Glomerular visceral epithelial cell (primary cell): Measurements from ENCODE around the gene UBE2R2.
A peak's percentile ranks its signal among the peaks of the same experiment; 100 is the strongest.

Experiments used
- DNase-seq: peaks from one replicate; pipeline ENCODE4 v3.0.0-alpha.2; 2016; ENCODE audit errors: extremely low spot score

UBE2R2 gene

DNA sequence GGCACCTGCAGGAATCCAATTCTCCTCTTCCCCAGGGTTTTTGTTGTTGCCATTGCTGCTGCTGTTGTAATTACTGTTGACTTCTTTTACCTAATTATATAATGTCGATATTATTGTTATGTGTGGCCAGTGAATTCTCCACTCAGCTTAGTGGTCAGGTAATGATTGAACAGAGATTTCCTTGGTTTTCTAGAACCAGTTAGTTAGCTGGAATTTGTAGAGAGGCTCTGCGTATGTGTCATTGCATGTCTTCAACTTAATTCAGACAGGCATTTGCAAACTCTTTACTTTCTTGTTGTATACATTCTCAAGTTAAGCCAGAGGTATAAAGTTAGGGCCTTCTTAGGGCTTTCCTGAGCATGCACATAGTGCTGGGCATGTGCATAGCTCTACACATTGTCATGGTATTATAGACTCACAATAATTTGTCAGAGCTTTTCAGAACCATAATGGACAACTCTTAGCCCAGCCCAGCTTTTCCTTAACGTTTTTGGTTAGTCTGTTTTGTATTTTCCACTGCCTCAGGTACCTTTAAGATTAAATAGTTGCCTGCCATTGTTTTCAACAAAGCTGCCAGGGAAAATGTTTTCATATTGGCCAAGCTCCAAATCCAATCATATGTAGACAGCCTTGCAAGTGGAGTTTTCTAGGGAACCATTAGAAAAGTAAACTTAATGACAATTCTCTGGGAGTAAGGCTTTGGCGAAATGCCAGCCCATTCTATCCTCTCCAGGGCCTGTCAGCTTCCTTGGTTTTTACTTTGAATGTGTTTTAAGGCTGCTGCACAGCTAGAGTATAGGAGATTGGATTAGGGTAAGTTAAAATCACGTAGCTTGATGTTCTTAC, 68.1 kb downstream of the UBE2R2 start:
- peak; percentile 47 for DNase-seq

DNA sequence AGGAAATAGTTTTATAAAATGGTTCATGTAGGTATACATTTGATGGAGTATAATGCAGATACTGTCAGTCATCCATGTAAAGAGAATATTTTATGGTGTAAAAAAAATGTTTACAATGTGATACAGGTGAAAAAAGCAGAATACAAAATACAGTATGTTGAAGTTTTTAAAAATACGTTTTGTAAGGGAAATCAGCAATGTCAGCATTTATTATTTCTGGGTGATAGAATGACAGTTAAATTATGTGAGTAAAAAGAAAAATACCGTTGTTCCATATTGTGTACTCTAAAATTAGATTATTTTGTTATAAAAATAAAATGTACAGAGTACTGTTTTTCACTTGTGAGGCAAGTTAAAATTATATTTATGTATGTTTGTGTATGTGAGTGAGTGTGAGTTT, 69.0 kb downstream of the UBE2R2 start:
- no peak for DNase-seq

DNA sequence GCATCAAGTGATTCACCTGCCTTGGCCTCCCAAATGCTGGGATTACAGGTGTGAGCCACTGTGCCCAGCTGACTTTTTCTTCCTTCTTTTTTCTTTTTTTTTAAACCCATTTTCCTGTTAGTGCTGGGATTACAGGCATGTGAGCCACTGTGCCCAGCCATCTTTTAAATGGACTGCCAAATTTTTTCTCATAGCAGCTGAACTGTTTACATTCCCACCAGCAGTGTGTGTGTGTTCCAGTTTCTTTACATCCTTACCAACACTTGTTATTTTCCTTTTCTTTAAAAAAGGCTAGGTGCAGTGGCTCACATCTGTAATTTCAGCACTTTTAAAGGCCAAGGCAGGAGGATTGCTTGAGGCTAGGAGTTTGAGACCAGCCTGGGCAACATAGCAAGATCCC, 76.9 kb downstream of the UBE2R2 start:
- DNase-seq, result no peak

DNA sequence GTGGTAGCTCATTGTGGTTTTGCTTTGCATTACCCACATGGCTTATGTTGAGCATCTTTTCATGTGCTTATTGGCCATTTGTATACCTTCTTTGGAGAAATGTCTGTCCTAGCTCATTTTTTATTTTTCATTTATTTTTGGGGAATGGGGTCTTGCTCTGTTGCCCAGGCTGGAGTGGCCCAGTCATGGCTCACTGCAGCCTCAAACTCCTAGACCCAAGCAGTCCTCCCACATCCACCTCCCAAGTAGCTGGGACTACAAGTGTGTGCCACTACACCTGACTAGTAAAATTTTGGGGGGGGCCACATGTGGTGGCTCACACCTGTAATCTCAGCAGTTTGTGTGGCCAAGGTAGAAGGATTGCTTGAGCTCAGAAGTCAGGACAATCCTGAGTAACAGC, 77.4 kb downstream of the UBE2R2 start:
- DNase-seq, result no peak

DNA sequence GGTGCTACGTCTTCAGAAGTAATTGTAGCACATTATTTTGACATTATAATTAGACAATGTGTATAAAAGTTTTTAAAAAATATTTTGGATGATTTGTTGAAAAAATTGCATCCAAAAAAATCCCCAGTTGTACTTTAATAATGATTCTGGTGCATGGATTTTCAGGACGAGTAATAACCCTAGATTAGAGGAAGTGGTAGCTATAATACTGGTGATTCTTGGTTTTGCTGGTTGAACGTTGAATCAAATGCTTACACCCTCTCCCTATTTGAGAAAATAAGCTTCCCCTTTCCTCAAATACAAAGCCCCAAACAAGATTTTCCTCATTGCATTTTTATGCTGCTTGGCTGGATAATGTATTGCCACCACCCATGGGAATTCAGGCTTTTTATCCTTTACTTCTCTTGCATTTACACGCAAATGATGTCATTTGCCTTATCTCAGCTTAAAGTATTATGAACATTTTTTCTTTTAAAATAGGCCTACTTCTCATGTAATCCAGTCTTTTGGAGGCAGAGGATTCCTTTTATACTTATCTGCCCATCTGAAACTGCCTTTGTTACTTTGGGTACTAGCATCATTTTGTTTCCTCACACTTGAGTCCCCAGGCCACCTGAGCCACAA, 86.3 kb downstream of the UBE2R2 start:
- no peak for DNase-seq

DNA sequence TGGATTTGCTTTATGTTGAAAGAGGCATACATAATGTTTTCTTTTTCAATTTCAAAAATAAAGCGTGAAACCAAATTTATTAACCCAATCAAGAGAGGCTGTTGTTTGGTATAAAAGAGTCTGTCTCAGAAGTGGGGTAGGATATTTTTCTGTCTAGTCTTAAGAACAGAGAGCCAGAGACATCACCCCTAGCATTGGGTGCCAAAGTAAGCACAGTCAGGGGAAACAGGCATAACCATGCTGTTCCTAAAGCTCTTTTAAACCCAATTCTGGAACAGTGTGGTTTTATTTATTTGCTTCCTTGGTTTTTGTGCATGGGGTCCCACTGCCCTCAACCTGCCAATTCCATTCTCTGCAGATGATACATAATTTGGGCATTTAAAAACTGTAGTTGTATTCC, 88.2 kb downstream of the UBE2R2 start:
- DNase-seq, result no peak

DNA sequence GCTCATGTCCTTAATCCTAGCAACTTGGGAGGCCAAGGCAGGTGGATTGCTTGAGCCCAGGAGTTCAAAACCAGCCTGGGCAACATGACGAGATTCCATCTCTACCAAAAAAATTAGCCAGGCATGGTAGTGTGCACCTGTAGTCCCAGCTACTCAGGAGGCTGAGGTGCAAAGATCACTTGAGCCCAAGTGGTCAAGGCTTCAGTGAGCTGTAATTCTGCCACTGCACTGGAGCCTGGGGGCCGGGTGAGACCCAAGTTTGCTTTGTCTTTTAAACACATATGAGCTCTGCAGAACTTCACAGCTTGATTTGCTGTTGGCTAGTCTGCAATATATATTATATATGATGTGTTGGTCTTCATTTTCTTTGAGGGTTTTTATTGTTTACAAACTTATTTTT, 89.8 kb downstream of the UBE2R2 start:
- DNase-seq, result no peak

DNA sequence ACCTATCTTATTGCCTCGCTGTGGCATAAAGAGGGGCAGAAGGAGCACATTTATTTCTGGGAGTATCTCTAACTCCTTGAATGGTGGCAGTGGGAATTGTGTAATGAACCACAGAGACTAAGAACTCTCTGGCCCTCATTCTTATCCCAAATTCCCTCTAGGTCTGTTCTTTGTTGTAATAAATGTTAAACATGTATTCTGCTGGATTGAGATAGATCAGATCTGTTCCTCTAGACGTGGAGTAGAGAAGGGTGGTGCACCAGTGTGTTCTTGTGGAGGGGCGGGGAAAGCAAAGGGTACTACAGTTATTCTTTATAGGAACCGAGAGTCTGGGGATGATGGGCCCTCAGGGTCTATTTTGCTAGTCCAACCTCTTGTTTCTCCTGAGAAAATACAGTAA, 90.4 kb downstream of the UBE2R2 start:
- no peak for DNase-seq

DNA sequence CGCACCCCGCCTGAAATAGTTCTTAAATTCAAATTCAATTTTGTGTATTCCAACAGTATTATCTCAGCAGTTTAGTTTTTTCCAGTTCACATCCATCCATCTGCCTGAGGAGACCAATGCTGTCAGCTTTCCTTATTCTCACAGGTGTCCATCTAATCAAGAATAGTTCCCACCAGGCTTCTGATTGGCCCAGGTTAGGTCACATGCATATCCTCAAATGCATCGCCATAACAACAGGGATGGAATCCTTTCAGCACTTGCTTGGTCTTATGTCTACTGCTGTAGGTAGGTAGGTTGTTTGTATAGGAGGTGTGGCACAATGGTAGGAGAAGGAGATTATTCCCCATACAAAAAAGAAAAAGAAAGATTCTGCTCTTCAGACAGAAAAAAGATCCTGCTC, 91.2 kb downstream of the UBE2R2 start:
- no peak for DNase-seq

DNA sequence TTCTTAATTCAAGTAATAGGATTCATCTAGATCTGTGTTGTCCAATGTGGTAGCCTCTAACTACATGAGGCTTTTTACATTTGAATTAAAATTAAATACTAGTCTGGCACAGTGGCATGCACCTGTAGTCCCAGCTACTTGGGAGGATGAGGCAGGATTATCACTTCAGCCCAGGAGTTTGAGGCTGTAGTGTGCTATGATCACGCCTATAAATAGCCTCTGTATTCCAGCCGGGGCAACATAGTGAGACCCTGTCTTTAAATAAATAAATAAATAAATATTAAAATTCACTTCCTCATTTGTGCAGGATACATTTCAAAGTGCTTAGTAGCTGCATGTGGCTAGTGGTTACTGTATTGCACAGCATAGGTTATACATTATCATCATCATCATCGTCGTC, 91.8 kb downstream of the UBE2R2 start:
- no peak for DNase-seq

DNA sequence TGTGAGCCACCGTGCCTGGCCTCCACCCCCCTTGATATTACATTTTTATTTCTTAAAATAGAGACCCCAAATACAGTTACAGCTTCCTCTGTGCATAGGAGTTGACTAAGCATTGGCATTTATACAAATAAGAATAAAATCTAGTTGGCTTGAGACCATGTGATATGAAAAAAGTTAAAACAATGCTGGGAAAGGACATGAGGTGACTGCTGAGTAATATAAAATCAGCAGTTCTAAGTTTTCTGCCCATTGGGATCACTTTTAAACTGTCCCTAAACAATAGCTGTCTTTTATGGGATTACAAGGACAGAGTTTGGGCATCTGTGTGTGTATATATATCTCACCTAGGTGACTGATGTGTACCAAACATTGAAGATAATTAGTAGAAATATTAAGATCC, 96.6 kb downstream of the UBE2R2 start:
- DNase-seq, result no peak

DNA sequence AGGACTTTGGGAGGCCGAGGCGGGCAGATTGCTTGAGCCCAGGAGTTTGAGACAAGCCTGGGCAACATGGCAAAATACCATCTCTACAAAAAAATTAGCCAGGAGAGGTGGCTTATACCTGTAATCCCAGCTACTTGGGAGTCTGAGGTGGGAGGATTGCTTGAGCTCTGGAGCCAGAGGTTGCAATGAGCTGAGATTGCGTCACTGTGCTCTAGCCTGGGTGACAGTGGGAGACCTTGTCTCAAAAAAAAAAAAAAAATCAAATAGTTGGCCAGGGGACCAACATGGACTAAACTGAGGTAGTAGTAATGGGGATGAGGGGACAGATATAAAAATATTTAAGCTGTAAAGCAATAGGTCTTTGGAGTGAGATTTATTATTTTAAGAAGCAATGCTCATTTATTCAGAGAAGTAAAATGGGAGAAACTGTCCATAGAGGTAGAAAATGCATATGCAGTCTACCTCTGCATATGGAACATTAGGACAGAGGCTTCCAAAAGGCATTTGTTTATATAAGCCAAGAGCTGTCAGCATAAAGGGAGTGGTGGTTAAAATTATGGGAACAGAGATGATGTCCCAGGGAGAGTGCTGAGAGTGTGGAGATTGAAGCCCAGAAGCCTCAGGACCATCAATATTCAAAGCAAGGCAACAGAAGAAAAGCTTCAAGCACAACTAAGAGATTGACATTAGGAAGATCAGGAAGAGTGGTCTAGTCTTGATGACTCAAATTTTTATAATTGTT, 98.1 kb downstream of the UBE2R2 start:
- DNase-seq, result no peak

DNA sequence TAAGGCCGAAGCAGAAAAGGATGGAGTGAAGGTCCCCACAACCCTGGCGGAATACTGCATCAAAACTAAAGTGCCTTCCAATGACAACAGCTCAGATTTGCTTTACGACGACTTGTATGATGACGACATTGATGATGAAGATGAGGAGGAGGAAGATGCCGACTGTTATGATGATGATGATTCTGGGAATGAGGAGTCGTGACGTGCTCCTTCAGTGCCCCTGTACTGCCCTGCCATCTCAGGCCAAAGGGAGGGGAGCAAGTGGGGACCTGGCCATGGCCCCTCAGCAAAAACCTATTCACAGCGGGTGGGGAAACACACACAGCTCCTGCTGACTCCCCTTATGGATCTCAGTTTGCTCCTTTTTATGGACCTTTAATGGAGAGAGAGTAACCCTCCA, 100.1 kb downstream of the UBE2R2 start:
- no peak for DNase-seq

DNA sequence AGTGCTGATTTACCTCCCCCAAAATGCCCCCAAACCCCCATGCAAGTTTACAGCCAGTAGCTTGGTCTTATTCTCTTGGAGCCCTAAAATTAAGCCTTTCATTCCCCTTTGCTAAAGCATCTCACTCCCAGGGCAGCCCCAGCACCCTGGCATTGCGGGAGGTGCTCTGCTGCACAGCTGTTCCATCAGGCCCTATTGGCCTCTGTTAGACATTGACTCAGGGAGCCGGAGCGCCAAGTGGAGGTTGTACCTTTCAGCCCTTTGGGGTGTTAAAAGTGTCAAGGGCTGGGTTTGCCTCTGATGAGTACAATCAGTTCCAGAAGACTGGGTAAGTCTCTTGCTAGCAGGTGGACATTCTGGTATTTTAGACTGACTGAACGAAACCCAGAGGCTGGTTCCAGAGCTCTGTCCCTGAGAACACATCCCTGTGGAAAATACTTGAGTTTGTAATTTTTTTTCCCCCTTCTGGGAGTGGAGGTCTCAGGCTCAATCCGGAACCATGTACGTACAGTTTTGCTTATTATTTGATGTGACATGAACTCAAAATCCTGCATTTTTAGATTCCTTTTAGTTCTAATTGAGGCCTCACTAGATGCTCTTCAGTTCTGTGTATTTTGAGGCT, 102.4 kb downstream of the UBE2R2 start:
- DNase-seq, result no peak

DNA sequence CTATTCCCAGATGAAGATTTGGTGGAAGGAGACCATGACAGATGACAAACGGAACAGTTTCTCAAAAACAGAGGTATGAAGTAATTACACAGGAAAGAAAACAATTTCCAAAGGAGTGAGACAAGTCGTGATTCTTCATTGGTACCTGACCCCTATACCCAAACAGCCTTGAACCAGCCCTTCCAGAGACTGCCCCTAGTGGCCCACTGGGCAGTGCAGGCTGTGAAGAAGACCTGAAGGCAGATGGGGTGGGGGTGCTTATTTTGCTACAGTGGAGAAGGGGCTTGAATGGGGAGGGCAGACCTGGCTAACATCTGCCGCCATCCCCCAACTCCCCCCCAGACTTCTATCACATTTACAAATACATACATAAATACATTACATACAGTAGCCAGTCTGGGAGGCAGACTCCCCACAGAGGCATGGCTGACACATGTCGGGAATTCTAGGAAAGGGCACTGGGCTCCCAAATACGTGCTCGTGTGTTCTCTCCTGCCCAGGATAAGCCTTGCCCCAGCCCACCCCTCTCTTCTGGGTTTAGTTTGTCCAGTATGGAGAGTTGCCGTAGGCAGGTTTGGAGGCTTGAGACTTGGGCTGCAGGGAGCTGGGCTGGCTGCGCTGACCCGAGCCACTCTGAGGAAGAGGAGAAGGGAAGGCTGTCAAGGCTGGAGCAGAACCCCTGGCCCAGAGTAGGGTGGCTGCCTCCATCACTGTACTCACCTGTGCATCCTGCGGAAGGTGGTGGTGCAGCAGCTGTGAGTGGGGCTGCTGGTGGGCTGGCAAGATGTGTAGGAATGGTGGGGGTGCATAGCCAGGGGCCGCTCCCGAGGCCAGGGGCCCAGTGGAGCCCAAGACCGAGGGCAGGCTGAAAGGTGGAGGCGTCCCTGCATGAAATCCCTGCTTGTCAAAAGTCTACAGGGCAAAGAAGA, 105.3 kb downstream of the UBE2R2 start:
- DNase-seq, result peak; percentile 33

DNA sequence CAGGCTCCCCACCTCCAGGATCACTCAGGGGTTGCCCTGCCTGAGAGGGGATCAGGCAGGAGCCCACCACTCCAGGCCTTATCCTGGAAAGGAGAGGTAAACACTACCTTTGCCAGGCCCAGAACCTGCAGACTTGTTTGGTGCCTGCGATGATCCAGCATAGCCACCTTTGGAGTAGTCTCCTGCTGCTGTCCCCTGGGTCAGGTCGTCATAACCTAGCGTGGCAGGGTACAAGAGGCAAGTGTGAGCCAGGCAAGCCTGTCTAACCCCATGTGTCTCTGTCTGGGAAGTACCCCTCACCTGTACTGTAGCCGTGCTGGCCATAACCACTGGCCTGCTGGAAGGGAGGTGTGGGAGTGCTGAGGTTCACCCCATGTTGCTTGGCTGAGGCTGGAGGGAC, 106.1 kb downstream of the UBE2R2 start:
- no peak for DNase-seq

DNA sequence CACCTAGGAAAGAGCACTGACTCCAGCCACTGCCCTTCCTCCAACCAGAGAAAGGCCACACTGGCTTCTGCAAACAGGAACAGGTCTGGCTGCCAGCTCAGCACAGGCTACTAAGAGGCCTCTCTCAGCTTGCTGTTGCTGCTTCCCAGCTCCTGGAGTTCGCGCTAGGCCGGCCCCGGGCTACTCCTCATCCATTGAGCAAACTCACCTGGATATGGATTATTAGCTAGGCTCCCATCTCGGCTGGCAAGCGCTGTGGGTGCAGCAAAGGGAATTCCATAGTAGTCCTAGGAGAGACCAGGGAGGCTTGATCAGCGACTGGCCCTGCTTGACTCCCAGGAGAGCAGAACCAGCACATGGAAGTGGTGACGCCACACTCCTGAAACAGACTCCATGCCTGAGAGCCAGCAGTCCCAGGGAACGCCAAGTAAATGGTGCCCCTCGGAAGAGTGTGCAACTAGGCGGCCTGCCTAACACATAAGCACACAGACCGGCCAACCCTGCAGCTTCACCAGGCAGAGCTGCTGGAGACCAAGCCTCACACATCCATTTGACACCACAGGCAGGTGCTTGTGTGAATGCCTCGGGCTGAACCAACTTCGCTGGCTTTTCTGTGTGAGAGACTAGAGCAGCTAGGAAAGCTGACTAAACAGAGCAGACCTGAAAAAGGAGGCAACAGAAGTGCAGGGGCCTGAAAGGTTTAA, 107.2 kb downstream of the UBE2R2 start:
- DNase-seq, result no peak

DNA sequence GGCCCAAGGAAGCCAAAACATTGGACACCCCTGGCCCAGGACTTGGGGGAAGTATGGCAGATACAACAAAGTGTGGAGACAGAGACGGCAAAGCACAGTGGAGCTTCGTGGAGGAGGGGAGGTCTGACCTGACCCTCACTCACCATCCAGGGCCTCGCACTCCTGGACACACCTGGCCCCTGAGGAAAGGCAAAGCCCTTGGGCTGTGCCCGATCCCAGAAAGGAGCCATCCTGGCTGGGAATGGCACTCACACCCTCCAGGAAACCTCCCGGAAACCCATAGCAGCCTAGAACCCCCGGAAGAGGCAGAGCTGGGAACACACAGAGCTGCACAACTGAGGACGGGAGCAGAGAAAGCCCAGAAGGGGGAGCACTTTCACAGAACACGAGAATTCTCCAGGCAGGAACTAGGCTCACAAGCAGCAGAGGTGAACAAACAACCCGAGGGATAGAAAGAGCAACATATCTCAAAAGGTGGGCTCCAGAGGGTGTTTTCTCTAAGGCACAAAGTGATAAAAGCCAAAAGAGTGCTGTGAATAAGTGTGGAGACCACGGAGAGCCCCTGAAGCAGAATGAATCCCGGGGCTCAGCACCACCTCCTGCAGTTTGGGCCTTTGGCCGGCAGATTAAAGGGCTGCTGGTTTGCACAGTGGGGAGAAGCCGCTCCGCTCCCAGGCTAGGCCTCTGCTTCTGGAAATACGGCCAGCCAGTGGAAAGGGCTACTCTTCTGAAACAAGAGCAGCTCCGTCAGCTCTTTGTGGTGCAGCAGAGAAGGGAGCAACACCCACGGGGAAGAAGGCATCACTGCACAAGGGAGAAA, 108.2 kb downstream of the UBE2R2 start:
- peak; percentile 63 for DNase-seq

DNA sequence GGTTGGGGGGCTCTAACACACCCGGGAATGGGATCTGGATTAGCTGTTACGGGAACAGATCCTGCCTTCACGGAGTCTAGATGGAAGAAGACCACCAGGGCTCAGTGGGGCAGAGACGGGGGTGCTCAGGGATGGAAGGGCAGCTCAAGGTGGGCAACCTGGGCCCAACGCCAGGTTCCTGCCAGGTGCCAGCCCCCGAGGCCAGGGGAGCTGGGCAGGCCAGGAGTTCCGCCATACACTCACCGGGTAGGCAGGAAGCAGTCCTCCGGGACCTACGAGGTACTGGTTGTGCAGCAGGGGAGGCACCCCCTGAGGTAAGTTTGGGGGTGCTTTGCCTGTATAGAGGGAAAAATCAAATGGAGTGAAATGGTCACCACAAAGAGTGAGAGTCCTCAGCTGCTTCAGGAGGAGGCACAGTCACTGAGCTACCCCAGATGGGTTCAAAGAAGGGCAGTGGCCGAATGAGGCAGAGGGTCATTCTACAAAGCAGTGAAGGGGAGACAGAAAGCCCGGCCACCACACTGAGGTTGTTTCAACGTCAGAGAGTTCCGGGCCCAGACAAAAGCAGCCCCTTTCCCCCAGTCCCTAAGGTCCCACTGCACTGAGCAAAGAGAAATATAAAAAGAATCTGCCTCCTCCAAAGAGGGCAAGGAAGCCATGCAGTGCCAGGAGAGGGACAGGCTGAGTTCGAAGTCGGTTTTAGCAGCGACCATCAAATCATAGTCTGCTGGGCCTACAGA, 110.0 kb downstream of the UBE2R2 start:
- no peak for DNase-seq
